IPS-18a (cell line): ENCODE measurements around the gene CPNE9.
"Not testable (repeated sequence)": the region's sequence is repeated elsewhere in the genome, so short reads cannot be mapped to it uniquely, and the experiment has no call there.

Experiments
- H3K27ac ChIP-seq: one replicate; pipeline ENCODE4 v1.5.1; 2013; ENCODE audit warnings: low read length
- H3K27me3 ChIP-seq: one replicate; pipeline ENCODE4 v1.6.1; 2013; ENCODE audit warnings: mild to moderate bottlenecking, low read length; ENCODE audit not compliant: control insufficient read depth, insufficient read depth
- H3K36me3 ChIP-seq: one replicate; pipeline ENCODE4 v1.6.1; 2013; ENCODE audit warnings: low read depth, low read length; ENCODE audit not compliant: control insufficient read depth
- H3K4me1 ChIP-seq: one replicate; pipeline ENCODE4 v1.6.1; 2013; ENCODE audit warnings: low read depth, low read length; ENCODE audit not compliant: control insufficient read depth
- H3K4me3 ChIP-seq: one replicate; pipeline ENCODE4 v1.5.1; 2013; ENCODE audit warnings: low read length
- H3K9ac ChIP-seq: one replicate; pipeline ENCODE4 v1.6.1; 2013; ENCODE audit warnings: mild to moderate bottlenecking, low read length, moderate library complexity
- H3K9me3 ChIP-seq: one replicate; pipeline ENCODE4 v1.6.1; 2013; ENCODE audit warnings: low read depth, low read length; ENCODE audit not compliant: control insufficient read depth

Gene CPNE9

GRCh38 chr3:9770276-9770812 lies 66.7 kb downstream of the CPNE9 start:
- no peaks in the 10 kb centered on the region for H3K9me3 ChIP-seq
- no peak overlapping the region for H3K27ac ChIP-seq
- H3K27me3 ChIP-seq: peaks cover 49% of the 10 kb centered on the region
- H3K4me3 ChIP-seq: peak overlapping the region; percentile 46
- H3K4me1 ChIP-seq: peaks cover 6% of the 10 kb centered on the region
- H3K36me3 ChIP-seq: no peaks in the 10 kb centered on the region
- no peak overlapping the region for H3K9ac ChIP-seq

GRCh38 chr3:9771007-9771406 lies 67.4 kb downstream of the CPNE9 start:
- H3K36me3 ChIP-seq, H3K4me3 ChIP-seq, H3K9me3 ChIP-seq, H3K9ac ChIP-seq, H3K4me1 ChIP-seq, H3K27ac ChIP-seq: not testable (repeated sequence)
- H3K27me3 ChIP-seq: peaks cover 49% of the 10 kb centered on the region

GRCh38 chr3:9776896-9777693 lies 73.5 kb downstream of the CPNE9 start:
- H3K9me3 ChIP-seq: no peaks in the 10 kb centered on the region
- no peak overlapping the region for H3K4me3 ChIP-seq
- no peak overlapping the region for H3K27ac ChIP-seq
- no peak overlapping the region for H3K9ac ChIP-seq
- peaks cover 8% of the 10 kb centered on the region for H3K27me3 ChIP-seq
- peaks cover 14% of the 10 kb centered on the region for H3K36me3 ChIP-seq
- no peaks in the 10 kb centered on the region for H3K4me1 ChIP-seq

- Histone ChIP-seq H3K4me3 (no peak overlapping the region), H3K4me1 (no peaks in the 10 kb centered on the region), H3K9ac (no peak overlapping the region), H3K27ac (no peak overlapping the region), H3K9me3 (no peaks in the 10 kb centered on the region), H3K27me3 (peaks cover 3% of the 10 kb centered on the region), H3K36me3 (peaks cover 20% of the 10 kb centered on the region)
Observed at GRCh38 chr3:9777694-9778021, 74.0 kb downstream of the CPNE9 start.

GRCh38 chr3:9778143-9779074 lies 74.8 kb downstream of the CPNE9 start:
- no peaks in the 10 kb centered on the region for H3K4me1 ChIP-seq
- no peak overlapping the region for H3K9ac ChIP-seq

GRCh38 chr3:9779075-9779593 lies 75.5 kb downstream of the CPNE9 start:
- Histone ChIP-seq H3K9ac (no peak overlapping the region), H3K27ac (no peak overlapping the region), H3K4me1 (no peaks in the 10 kb centered on the region), H3K9me3 (no peaks in the 10 kb centered on the region), H3K4me3 (no peak overlapping the region), H3K36me3 (peaks cover 26% of the 10 kb centered on the region), H3K27me3 (no peaks in the 10 kb centered on the region)

More at GRCh38 chr3:9778143-9779074, 74.8 kb downstream of the CPNE9 start:
- Histone ChIP-seq H3K4me3 (no peak overlapping the region), H3K9me3 (no peaks in the 10 kb centered on the region), H3K36me3 (peaks cover 20% of the 10 kb centered on the region), H3K27ac (no peak overlapping the region), H3K27me3 (no peaks in the 10 kb centered on the region)
